OCI-LY1 (cell line): Measurements from ENCODE around the gene ZFYVE28.

ENCODE experiments used
- H2AFZ ChIP-seq: fragments of 200-600 bp; sonication (generic), shearing (Covaris generic); 2 replicates; pipeline ENCODE4 v1.6.0; 2014; ENCODE audit warnings: antibody characterized with exemption, mild to moderate bottlenecking, low read length
- H3F3A ChIP-seq: fragments of 200-600 bp; sonication (generic), shearing (Covaris generic); 2 replicates; pipeline ENCODE4 v1.6.0; 2014; ENCODE audit warnings: mild to moderate bottlenecking, antibody characterized with exemption, low read length, moderate library complexity; ENCODE audit not compliant: insufficient read depth
- H3K27ac ChIP-seq: fragments of 200-600 bp; sonication (generic); 2 replicates; pipeline ENCODE4 v1.5.1; 2014; ENCODE audit warnings: low read length, mixed run types, mild to moderate bottlenecking, low read depth; ENCODE audit not compliant: poor library complexity, severe bottlenecking
- H3K27me3 ChIP-seq: fragments of 200-600 bp; sonication (generic); 2 replicates; pipeline ENCODE4 v1.6.0; 2014; ENCODE audit warnings: antibody characterized with exemption, mild to moderate bottlenecking, low read length, moderate library complexity; ENCODE audit not compliant: insufficient read depth
- H3K36me3 ChIP-seq: fragments of 200-600 bp; sonication (generic); 2 replicates; pipeline ENCODE4 v1.6.1; 2014; ENCODE audit warnings: mild to moderate bottlenecking, antibody characterized with exemption, low read length, moderate library complexity, mixed read lengths; ENCODE audit not compliant: insufficient read depth
- H3K4me1 ChIP-seq: fragments of 200-600 bp; sonication (generic); 2 replicates; pipeline ENCODE4 v1.5.1; 2014; ENCODE audit warnings: mild to moderate bottlenecking, low read length, moderate library complexity; ENCODE audit not compliant: insufficient read depth, severe bottlenecking
- H3K4me2 ChIP-seq: fragments of 200-600 bp; sonication (generic), shearing (Covaris generic); 2 replicates; pipeline ENCODE4 v1.6.1; 2014; ENCODE audit warnings: low read length
- H3K4me3 ChIP-seq: fragments of 200-600 bp; sonication (generic); 2 replicates; pipeline ENCODE4 v1.5.1; 2014; ENCODE audit warnings: low read length, low read depth, mild to moderate bottlenecking, mixed read lengths; ENCODE audit not compliant: poor library complexity, severe bottlenecking
- H3K79me2 ChIP-seq: fragments of 200-600 bp; shearing (Covaris generic); 2 replicates; pipeline ENCODE4 v1.6.1; 2016; ENCODE audit warnings: mixed run types, low read length, mixed read lengths; ENCODE audit not compliant: insufficient read depth
- H3K9ac ChIP-seq: fragments of 200-600 bp; sonication (generic), shearing (Covaris generic); 2 replicates; pipeline ENCODE4 v1.6.1; 2014; ENCODE audit warnings: mild to moderate bottlenecking, low read length, mixed read lengths
- H3K9me2 ChIP-seq: fragments of 200-600 bp; sonication (generic), shearing (Covaris generic); 2 replicates; pipeline ENCODE4 v1.6.1; 2014; ENCODE audit warnings: low read depth, mild to moderate bottlenecking, low read length, mixed read lengths
- H3K9me3 ChIP-seq: fragments of 200-600 bp; shearing (Covaris generic); 2 replicates; pipeline ENCODE4 v1.6.1; 2014; ENCODE audit warnings: low read length, mixed read lengths
- H4K20me1 ChIP-seq: fragments of 200-600 bp; sonication (generic), shearing (Covaris generic); 2 replicates; pipeline ENCODE4 v1.6.0; 2016; ENCODE audit warnings: mild to moderate bottlenecking, low read length; ENCODE audit not compliant: insufficient read depth
- CTCF ChIP-seq: fragments of 200-600 bp; sonication (generic), shearing (Covaris generic); IDR thresholded peaks from 2 replicates; pipeline ENCODE4 v1.5.1; 2017; ENCODE audit warnings: mild to moderate bottlenecking, antibody characterized with exemption, low read length, moderate library complexity, mixed read lengths
- EZH2 ChIP-seq: fragments of 200-600 bp; sonication (generic), shearing (Covaris generic); IDR thresholded peaks from 2 replicates; pipeline ENCODE4 v1.8.0; 2017; ENCODE audit warnings: borderline replicate concordance, mixed run types, mild to moderate bottlenecking, antibody characterized with exemption, low read length, moderate library complexity, mixed read lengths

ZFYVE28 gene

GRCh38 chr4:2416564-2417225, 1.8 kb downstream of the ZFYVE28 start:
- H3K4me3 ChIP-seq: no peak overlapping the region

GRCh38 chr4:2415881-2416563, 2.4 kb downstream of the ZFYVE28 start:
- no peaks in the 10 kb centered on the region for H3K79me2 ChIP-seq
- TF ChIP-seq CTCF (no peak), EZH2 (no peak)
- H3K36me3 ChIP-seq: no peaks in the 10 kb centered on the region
- H3F3A ChIP-seq: no peaks in the 10 kb centered on the region
- no peaks in the 10 kb centered on the region for H3K9me3 ChIP-seq
- H3K4me1 ChIP-seq: peaks cover 14% of the 10 kb centered on the region
- H3K27me3 ChIP-seq: no peaks in the 10 kb centered on the region
- H3K4me2 ChIP-seq: no peak overlapping the region
- H2AFZ ChIP-seq: no peak overlapping the region
- H3K9me2 ChIP-seq: no peaks in the 10 kb centered on the region
- H3K27ac ChIP-seq: no peak overlapping the region
- H4K20me1 ChIP-seq: no peaks in the 10 kb centered on the region
- H3K9ac ChIP-seq: no peak overlapping the region
- H3K4me3 ChIP-seq: no peak overlapping the region

More at GRCh38 chr4:2416564-2417225, 1.8 kb downstream of the ZFYVE28 start:
- no peaks in the 10 kb centered on the region for H3K79me2 ChIP-seq
- no peak overlapping the region for H3K27ac ChIP-seq
- H3K4me2 ChIP-seq: no peak overlapping the region; the same call in 1 of the 2 replicates
- no peaks in the 10 kb centered on the region for H3K9me2 ChIP-seq
- H3F3A ChIP-seq: no peaks in the 10 kb centered on the region
- no peak overlapping the region for H2AFZ ChIP-seq
- no peaks in the 10 kb centered on the region for H3K9me3 ChIP-seq
- H3K4me1 ChIP-seq: peaks cover 14% of the 10 kb centered on the region
- no peak overlapping the region for H3K9ac ChIP-seq
- H3K27me3 ChIP-seq: no peaks in the 10 kb centered on the region
- no peaks in the 10 kb centered on the region for H3K36me3 ChIP-seq
- TF ChIP-seq EZH2 (no peak), CTCF (no peak)
- no peaks in the 10 kb centered on the region for H4K20me1 ChIP-seq

GRCh38 chr4:2415213-2415612, 3.2 kb downstream of the ZFYVE28 start:
- H2AFZ ChIP-seq: no peak overlapping the region
- no peaks in the 10 kb centered on the region for H3K9me2 ChIP-seq
- H3K4me2 ChIP-seq: no peak overlapping the region
- H3K36me3 ChIP-seq: no peaks in the 10 kb centered on the region
- no peak overlapping the region for H3K27ac ChIP-seq
- no peak overlapping the region for H3K4me3 ChIP-seq
- no peaks in the 10 kb centered on the region for H3F3A ChIP-seq
- peaks cover 14% of the 10 kb centered on the region for H3K4me1 ChIP-seq
- H3K27me3 ChIP-seq: no peaks in the 10 kb centered on the region
- H3K79me2 ChIP-seq: no peaks in the 10 kb centered on the region
- no peak overlapping the region for H3K9ac ChIP-seq
- H4K20me1 ChIP-seq: no peaks in the 10 kb centered on the region
- TF ChIP-seq EZH2 (no peak), CTCF (no peak)
- H3K9me3 ChIP-seq: no peaks in the 10 kb centered on the region
